Activated T-cell treated with anti-CD3 and anti-CD28 coated beads, Interleukin-2, amount 50 U/mL, for 4 hours (primary cell): Measurements from ENCODE around the gene TPD52L1. TPM values are rescaled to one million over a fixed set of nuclear protein-coding genes. Genes with fewer than 3 reads are reported as not detected.
A peak's percentile ranks its signal among the peaks of the same experiment; 100 is the strongest.

Source experiments
- ATAC-seq, 2 donors: fragments of 200-7000 bp; cut with Tn5 transposase; one replicate each; pipeline ENCODE4 v1.10.0; 2021
- DNase-seq: peaks from one replicate; pipeline ENCODE4 v3.0.0-alpha.2; 2020
- H3K27me3 Mint-ChIP-seq: one replicate; pipeline ENCODE4 v1.8.0; 2021; ENCODE audit warnings: low read depth, mixed read lengths
- H3K36me3 Mint-ChIP-seq: one replicate; pipeline ENCODE4 v1.8.0; 2022; ENCODE audit warnings: mixed read lengths; ENCODE audit not compliant: insufficient read depth
- H3K4me1 Mint-ChIP-seq: one replicate; pipeline ENCODE4 v1.8.0; 2021; ENCODE audit warnings: low read depth, mixed read lengths
- H3K4me3 Mint-ChIP-seq: one replicate; pipeline ENCODE4 v1.8.0; 2021; ENCODE audit warnings: mild to moderate bottlenecking, moderate library complexity, mixed read lengths
- H3K9me3 Mint-ChIP-seq: one replicate; pipeline ENCODE4 v1.8.0; 2021; ENCODE audit warnings: mixed read lengths
- total RNA-seq, 3 donors: library from RNA; stranded (reverse); gene quantifications; one replicate each; pipeline ENCODE4 v1.2.1, GENCODE V29; 2021

Gene TPD52L1
- total RNA-seq, 3 donors from 2014 or later, result 0.65 to 0.79 (median 0.66) TPM

- H3K9me3 Mint-ChIP-seq, result no peaks in the 10 kb centered on the region
- no peak for ATAC-seq
- H3K36me3 Mint-ChIP-seq, result no peaks in the 10 kb centered on the region
These were observed 21.1 kb downstream of the TPD52L1 start for GRCh38 chr6:125174626-125175025.

GRCh38 chr6:125175466-125176048 is 22.0 kb downstream of the TPD52L1 start:
- Mint-ChIP-seq H3K4me3 (no peak overlapping the region), H3K9me3 (no peaks in the 10 kb centered on the region), H3K27me3 (peaks cover 12% of the 10 kb centered on the region), H3K4me1 (no peaks in the 10 kb centered on the region), H3K36me3 (no peaks in the 10 kb centered on the region)
- DNase-seq (no peak), ATAC-seq (no peak)

More at GRCh38 chr6:125174626-125175025, 21.1 kb downstream of the TPD52L1 start:
- Mint-ChIP-seq H3K4me1 (no peaks in the 10 kb centered on the region), H3K27me3 (peaks cover 12% of the 10 kb centered on the region), H3K4me3 (no peak overlapping the region)
- DNase-seq, result no peak

GRCh38 chr6:125182237-125183008 is 28.9 kb downstream of the TPD52L1 start:
- no peak for DNase-seq
- no peak for ATAC-seq
- no peaks in the 10 kb centered on the region for H3K36me3 Mint-ChIP-seq
- peaks cover 2% of the 10 kb centered on the region for H3K27me3 Mint-ChIP-seq
- no peaks in the 10 kb centered on the region for H3K9me3 Mint-ChIP-seq
- no peaks in the 10 kb centered on the region for H3K4me1 Mint-ChIP-seq
- no peak overlapping the region for H3K4me3 Mint-ChIP-seq

- DNase-seq, result no peak
- H3K4me3 Mint-ChIP-seq, result no peak overlapping the region
- ATAC-seq, result no peak
- no peaks in the 10 kb centered on the region for H3K4me1 Mint-ChIP-seq
- H3K36me3 Mint-ChIP-seq, result no peaks in the 10 kb centered on the region
- no peaks in the 10 kb centered on the region for H3K9me3 Mint-ChIP-seq
- H3K27me3 Mint-ChIP-seq, result peaks cover 2% of the 10 kb centered on the region
These were observed 29.8 kb downstream of the TPD52L1 start for GRCh38 chr6:125183391-125183790.

DNA sequence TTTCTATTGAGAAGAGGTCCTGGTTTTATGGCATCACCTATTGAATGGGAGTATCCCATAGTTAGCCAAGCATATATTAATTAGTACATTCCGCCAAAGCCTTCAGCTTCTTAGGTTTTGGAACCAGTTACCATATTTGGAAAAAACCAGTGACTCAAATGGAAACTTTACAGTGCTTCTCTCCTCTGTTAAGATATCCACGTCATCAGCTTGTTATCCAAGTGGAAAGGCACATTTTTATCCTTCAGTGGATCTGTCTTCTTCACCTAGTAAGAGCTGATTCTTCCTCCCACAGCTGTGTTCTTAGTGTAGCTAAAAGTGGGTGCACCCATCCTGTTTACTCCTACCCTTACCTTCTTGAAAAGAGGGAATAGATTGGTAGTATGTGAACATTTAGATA is 34.5 kb downstream of the TPD52L1 start:
- Mint-ChIP-seq H3K4me3 (no peak overlapping the region), H3K4me1 (peaks cover 2% of the 10 kb centered on the region), H3K9me3 (no peaks in the 10 kb centered on the region), H3K36me3 (no peaks in the 10 kb centered on the region), H3K27me3 (no peaks in the 10 kb centered on the region)
- no peak for DNase-seq
- no peak for ATAC-seq

DNA sequence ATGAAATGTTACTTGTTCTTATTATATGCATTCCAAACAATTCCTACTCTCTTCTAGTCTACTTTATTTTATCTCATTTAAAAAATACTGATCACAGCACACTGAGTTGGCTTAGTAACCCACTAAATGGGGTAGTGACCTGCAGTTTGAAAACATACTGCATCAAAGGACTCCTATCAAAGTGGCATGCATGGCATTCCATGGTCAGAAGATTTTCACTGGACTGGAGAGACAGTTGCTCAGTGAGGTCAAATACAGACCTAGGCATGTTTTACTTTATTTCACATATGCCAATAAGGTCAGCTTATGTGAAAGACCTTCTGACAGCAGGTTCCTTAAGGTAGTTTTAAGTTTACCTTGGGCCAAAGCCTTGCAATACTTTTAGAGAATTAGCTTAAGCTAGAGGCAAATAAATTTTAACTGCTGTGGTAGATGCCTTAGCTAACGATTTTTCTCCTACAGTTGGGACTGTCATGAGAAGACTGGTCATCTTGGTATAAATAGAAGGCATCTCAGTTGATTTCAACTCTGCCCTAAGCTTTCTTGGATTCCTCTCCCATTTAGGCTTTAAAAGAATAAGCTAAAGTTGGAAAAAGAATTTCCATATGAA is 35.1 kb downstream of the TPD52L1 start:
- Mint-ChIP-seq H3K36me3 (no peaks in the 10 kb centered on the region), H3K4me3 (no peak overlapping the region), H3K4me1 (peaks cover 2% of the 10 kb centered on the region), H3K9me3 (no peaks in the 10 kb centered on the region), H3K27me3 (no peaks in the 10 kb centered on the region)
- DNase-seq (no peak), ATAC-seq (no peak)

GRCh38 chr6:125189494-125189893 is 35.9 kb downstream of the TPD52L1 start:
- H3K4me3 Mint-ChIP-seq, result no peak overlapping the region
- no peaks in the 10 kb centered on the region for H3K36me3 Mint-ChIP-seq
- peaks cover 2% of the 10 kb centered on the region for H3K4me1 Mint-ChIP-seq
- no peaks in the 10 kb centered on the region for H3K27me3 Mint-ChIP-seq
- DNase-seq, result no peak
- H3K9me3 Mint-ChIP-seq, result no peaks in the 10 kb centered on the region
- no peak for ATAC-seq

- no peaks in the 10 kb centered on the region for H3K27me3 Mint-ChIP-seq
- H3K9me3 Mint-ChIP-seq, result no peaks in the 10 kb centered on the region
- DNase-seq, result no peak
- peaks cover 2% of the 10 kb centered on the region for H3K4me1 Mint-ChIP-seq
- no peaks in the 10 kb centered on the region for H3K36me3 Mint-ChIP-seq
- H3K4me3 Mint-ChIP-seq, result no peak overlapping the region
- no peak for ATAC-seq
These were observed 37.1 kb downstream of the TPD52L1 start for GRCh38 chr6:125190667-125191066.

- no peaks in the 10 kb centered on the region for H3K9me3 Mint-ChIP-seq
- peak; percentile 37 for DNase-seq
- H3K27me3 Mint-ChIP-seq, result no peaks in the 10 kb centered on the region
- H3K36me3 Mint-ChIP-seq, result no peaks in the 10 kb centered on the region
- peaks cover 2% of the 10 kb centered on the region for H3K4me1 Mint-ChIP-seq
- peak; percentile 92 to 93 for ATAC-seq
- H3K4me3 Mint-ChIP-seq, result no peak overlapping the region
These were observed 38.5 kb downstream of the TPD52L1 start for GRCh38 chr6:125191916-125192609.

DNA sequence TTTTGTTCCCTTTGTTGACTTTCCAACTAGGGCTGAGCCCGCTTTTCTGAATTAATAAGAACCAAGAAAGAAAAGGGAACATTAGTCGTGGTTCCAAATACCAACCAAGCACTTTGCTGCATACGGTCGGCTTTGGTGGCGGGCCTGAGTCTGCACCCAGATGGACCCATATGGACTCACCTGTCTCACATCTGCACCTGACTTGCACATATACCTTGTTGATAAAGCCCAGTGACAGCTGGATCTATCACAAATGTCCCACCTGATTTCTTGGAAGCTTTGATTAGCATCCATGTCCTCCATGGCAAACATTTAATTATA is 39.0 kb downstream of the TPD52L1 start:
- Mint-ChIP-seq H3K27me3 (no peaks in the 10 kb centered on the region), H3K9me3 (no peaks in the 10 kb centered on the region), H3K36me3 (no peaks in the 10 kb centered on the region), H3K4me3 (no peak overlapping the region), H3K4me1 (peaks cover 2% of the 10 kb centered on the region)
- DNase-seq (no peak), ATAC-seq (no peak)

DNA sequence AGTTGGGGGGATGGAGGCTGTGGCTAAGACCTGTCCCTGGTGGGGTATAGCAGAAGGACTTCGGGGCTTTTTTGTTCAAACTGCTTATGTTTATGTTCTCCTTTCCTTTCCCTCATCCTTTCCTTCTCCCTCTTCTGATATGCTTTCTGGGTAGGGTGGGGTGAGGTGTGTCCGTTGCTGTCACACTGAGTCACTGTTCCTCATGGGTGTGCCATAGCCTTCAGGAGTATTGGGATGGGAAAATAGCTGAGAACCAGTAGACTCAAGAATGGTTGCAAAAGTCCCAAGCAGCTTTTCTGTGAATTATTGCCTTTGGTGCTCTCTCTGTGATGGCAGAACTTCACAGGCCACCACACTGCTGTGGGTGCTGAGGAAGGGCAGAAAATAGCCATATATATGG is 39.6 kb downstream of the TPD52L1 start:
- H3K36me3 Mint-ChIP-seq, result no peaks in the 10 kb centered on the region
- no peaks in the 10 kb centered on the region for H3K9me3 Mint-ChIP-seq
- no peaks in the 10 kb centered on the region for H3K27me3 Mint-ChIP-seq
- H3K4me3 Mint-ChIP-seq, result no peak overlapping the region
- no peak for ATAC-seq
- no peak for DNase-seq
- peaks cover 2% of the 10 kb centered on the region for H3K4me1 Mint-ChIP-seq

- Mint-ChIP-seq H3K27me3 (no peaks in the 10 kb centered on the region), H3K4me1 (peaks cover 2% of the 10 kb centered on the region), H3K4me3 (no peak overlapping the region)
These were observed 41.4 kb downstream of the TPD52L1 start for GRCh38 chr6:125194941-125195340.

GRCh38 chr6:125195526-125195925 is 42.0 kb downstream of the TPD52L1 start:
- Mint-ChIP-seq H3K4me1 (peaks cover 2% of the 10 kb centered on the region), H3K36me3 (no peaks in the 10 kb centered on the region), H3K4me3 (no peak overlapping the region), H3K9me3 (no peaks in the 10 kb centered on the region), H3K27me3 (no peaks in the 10 kb centered on the region)
- no peak for ATAC-seq
- no peak for DNase-seq

More at GRCh38 chr6:125194941-125195340, 41.4 kb downstream of the TPD52L1 start:
- ATAC-seq (no peak), DNase-seq (no peak)
- no peaks in the 10 kb centered on the region for H3K9me3 Mint-ChIP-seq
- H3K36me3 Mint-ChIP-seq, result no peaks in the 10 kb centered on the region

- no peak overlapping the region for H3K4me3 Mint-ChIP-seq
- H3K36me3 Mint-ChIP-seq, result no peaks in the 10 kb centered on the region
- no peaks in the 10 kb centered on the region for H3K9me3 Mint-ChIP-seq
- H3K4me1 Mint-ChIP-seq, result peaks cover 2% of the 10 kb centered on the region
- H3K27me3 Mint-ChIP-seq, result no peaks in the 10 kb centered on the region
- DNase-seq (no peak), ATAC-seq (no peak)
These were observed 43.0 kb downstream of the TPD52L1 start for GRCh38 chr6:125196613-125197012.
